ENCODE results near the gene FATE1.

The FATE1 gene

GRCh38 chrX:151765026-151765425 is 49.2 kb downstream of the FATE1 start:
- no peak for DNase-seq (ENCODE audit: low read depth)
- no peak overlapping the region for H3K4me3 ChIP-seq (ENCODE audit: low read depth, low read length)
- TF ChIP-seq CTCF (conservative IDR thresholded peaks at IDR 0.05; ENCODE audit: low read depth, low read length): no peak

GRCh38 chrX:151771726-151772125 is 55.9 kb downstream of the FATE1 start:
- DNase-seq (ENCODE audit: low read depth): no peak
- no peak overlapping the region for H3K4me3 ChIP-seq (ENCODE audit: low read depth, low read length)
- TF ChIP-seq CTCF (conservative IDR thresholded peaks at IDR 0.05; ENCODE audit: low read depth, low read length): no peak
